ENCODE results near the gene APBA2.

APBA2 gene

DNA sequence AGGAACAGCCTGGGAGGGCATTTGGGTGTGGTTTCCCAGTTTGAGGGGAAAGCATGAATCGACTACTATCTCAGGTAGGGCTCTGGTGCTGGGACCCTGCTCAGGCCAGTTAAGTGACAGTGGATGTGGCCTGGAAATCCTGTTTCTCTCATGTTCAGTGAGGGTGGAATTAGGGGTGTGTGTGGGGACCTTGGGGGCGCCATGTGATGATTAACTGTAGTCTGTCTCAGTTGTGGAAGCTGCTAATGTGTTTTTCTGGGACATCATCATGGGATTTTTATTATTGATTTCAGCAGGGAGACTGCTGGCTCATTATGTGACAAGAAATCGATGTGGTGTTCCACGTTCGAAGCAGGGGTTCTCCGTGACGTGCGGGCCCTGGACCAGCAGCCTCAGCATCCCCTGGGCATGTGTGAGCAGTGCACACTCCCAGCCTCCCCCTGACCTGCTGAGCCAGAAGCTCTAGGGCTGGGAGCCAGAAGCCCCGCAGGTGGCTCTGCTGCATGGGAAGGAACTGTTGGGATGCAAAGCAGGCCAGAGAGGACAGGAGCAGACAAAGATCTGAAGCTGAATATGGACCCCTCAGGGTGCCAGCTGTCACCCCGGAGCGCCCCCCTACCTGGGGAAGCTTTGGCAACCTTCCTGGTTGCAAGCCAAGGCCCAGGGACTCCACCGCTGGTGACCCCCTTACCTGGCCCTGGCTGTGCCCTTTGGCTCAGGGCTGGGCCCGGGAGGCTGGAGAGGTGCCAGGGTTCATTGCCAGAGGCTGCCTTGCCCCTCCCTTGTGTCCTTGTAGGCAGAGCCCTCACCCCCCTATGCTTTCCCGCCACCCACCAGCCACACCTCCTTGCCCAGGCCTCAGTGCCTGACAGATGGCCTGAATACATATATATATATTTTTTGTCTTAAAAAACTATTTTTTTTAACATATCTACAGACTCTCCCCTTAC is 149.8 kb downstream of the APBA2 start:
- H3K4me3 ChIP-seq (ENCODE audit: low read depth, low read length): no peak overlapping the region
- no peak for TF ChIP-seq CTCF (IDR thresholded peaks at IDR 0.05; ENCODE audit: low read depth, low read length, missing control alignments)
- in situ Hi-C loops (cut with HindIII; ENCODE audit: low sequenced_read_pairs): no loop called here
- DNase-seq (ENCODE audit: low read depth): no peak

DNA sequence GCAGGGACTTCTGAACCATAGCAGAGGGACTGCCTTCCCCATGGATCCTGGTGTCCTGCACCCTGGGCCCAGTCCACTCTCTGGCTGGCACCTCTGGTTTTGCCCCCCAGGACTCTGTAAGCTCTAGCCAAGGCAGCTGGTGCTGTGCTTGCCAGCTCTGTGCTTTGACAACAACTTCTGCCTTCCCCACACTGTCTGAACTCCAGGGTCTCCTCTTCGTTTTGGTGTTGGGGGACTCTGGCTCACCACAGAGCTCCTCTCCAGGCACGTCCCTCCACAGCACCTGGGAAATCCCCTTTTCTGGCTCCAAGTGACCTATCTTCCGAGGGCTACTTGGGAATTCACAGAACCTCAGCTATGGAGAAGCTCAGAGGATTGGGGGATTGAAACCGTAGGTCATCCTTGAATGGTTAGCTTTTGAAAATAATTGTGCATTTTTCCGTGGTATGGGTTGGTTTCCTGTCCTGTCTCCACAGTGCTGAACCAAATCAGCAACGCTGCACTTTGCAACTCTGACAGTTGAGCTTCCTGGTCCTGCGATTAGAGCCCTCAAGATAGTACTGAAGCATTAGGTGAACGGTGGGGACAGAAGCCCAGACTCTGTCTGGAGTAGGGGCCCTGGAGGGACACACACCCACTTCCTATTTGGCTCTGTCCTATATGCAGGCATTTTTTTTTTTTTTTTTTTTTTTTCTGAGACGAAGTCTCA is 152.4 kb downstream of the APBA2 start:
- in situ Hi-C loops (cut with HindIII; ENCODE audit: low sequenced_read_pairs): no loop called here
- DNase-seq (ENCODE audit: low read depth): no peak
- no peak for TF ChIP-seq CTCF (IDR thresholded peaks at IDR 0.05; ENCODE audit: low read depth, low read length, missing control alignments)

DNA sequence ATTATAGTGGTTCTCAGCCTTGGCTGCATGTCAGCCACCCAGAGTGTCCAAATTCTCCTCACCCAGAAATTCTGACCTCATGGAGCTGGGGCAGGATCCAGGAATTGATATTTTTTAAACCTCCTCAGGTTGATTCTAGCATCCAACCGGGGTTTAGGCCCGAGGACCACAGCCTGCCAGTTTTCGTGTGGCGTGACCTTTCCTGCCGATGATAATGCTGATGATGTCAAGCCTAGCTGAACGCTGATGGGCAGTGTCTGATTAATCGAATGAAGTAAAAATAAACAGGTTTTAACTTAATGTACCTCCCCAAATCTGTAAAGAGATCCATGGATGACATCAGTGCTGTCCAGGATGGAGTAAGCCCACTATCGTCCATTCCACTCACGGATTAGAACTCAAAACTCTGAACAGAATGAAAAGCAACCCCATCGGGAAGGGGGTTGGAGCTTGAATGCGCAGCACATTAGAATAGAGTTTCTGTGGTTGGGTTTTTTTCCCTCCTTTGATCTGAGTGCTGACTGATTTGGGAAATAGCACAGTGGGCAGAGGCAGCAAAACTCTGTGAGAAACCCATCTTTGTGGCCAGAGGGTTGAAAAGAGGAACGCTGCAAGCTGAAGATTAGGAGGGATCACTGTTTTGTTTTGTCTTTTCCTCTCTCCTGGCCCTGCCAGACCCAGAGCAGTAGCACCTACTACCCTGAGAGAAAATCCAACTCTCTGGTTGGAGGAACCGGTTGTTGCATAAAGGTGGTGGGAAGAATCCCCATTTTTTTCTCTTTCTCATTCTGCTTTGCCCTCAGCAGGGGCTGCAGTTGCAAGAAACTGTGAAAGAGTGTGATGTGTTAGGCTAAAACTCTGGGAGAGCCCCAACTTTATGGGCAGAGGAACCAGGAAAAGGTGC is 153.9 kb downstream of the APBA2 start:
- no peak overlapping the region for H3K4me3 ChIP-seq (ENCODE audit: low read depth, low read length)
- in situ Hi-C loops (cut with HindIII; ENCODE audit: low sequenced_read_pairs): no loop called here
- TF ChIP-seq CTCF (IDR thresholded peaks at IDR 0.05; ENCODE audit: low read depth, low read length, missing control alignments): no peak
- DNase-seq (ENCODE audit: low read depth): no peak

More for the DNA sequence above, 152.4 kb downstream of the APBA2 start:
- no peak overlapping the region for H3K4me3 ChIP-seq (ENCODE audit: low read depth, low read length)

DNA sequence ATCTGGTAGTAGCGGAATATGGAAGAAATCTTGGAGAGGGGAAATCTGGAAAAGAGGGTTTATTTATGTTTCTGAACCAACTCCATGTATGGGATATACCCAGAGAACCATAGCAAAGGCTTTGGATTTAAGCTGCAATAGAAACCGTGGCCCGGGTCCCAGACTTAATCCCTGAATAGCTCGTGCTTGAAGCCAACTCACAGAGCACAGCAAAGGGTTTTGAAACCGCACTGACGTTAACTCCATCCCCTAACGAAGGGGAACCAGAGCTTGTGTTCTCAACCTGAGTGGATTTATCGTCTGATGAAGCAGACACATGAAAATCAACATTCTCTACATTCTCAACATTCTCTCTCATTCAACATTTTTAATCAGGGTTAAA is 154.6 kb downstream of the APBA2 start:
- DNase-seq (ENCODE audit: low read depth): peak; percentile 93
- in situ Hi-C loops (cut with HindIII; ENCODE audit: low sequenced_read_pairs): no loop called here
- TF ChIP-seq CTCF (IDR thresholded peaks at IDR 0.05; ENCODE audit: low read depth, low read length, missing control alignments): no peak

GRCh38 chr15:29043736-29044502 is 158.1 kb downstream of the APBA2 start:
- in situ Hi-C loops (cut with HindIII; ENCODE audit: low sequenced_read_pairs): no loop called here
- no peak for TF ChIP-seq CTCF (IDR thresholded peaks at IDR 0.05; ENCODE audit: low read depth, low read length, missing control alignments)
- peak; percentile 80 for DNase-seq (ENCODE audit: low read depth)
- H3K4me3 ChIP-seq (ENCODE audit: low read depth, low read length): no peak overlapping the region

More for the DNA sequence above, 154.6 kb downstream of the APBA2 start:
- H3K4me3 ChIP-seq (ENCODE audit: low read depth, low read length): no peak overlapping the region
